Choroid plexus epithelial cell (primary cell): ENCODE data around the gene TLK2.
"Not testable (repeated sequence)": the region's sequence is repeated elsewhere in the genome, so short reads cannot be mapped to it uniquely, and the experiment has no call there.

Experiments
- DNase-seq: peaks from one replicate; pipeline ENCODE4 v3.0.0-alpha.2; 2010; ENCODE audit warnings: low read depth
- H3K4me3 ChIP-seq: 2 replicates; pipeline ENCODE4 v1.5.1; 2011; ENCODE audit warnings: low read depth, mild to moderate bottlenecking, control low read depth, low read length, moderate library complexity
- TF ChIP-seq, protein P1 (sequence below): conservative IDR thresholded peaks from 2 replicates; pipeline ENCODE4 v1.5.1; 2011; ENCODE audit warnings: low read depth, mild to moderate bottlenecking, control low read depth, inconsistent platforms, low read length, moderate library complexity

The TLK2 gene

GRCh38 chr17:62524077-62524476 is 45.5 kb downstream of the TLK2 start:
- not testable (repeated sequence) for DNase-seq, H3K4me3 ChIP-seq

GRCh38 chr17:62525317-62525716 is 46.7 kb downstream of the TLK2 start:
- not testable (repeated sequence) for H3K4me3 ChIP-seq
- peak; percentile 68 for DNase-seq

DNA sequence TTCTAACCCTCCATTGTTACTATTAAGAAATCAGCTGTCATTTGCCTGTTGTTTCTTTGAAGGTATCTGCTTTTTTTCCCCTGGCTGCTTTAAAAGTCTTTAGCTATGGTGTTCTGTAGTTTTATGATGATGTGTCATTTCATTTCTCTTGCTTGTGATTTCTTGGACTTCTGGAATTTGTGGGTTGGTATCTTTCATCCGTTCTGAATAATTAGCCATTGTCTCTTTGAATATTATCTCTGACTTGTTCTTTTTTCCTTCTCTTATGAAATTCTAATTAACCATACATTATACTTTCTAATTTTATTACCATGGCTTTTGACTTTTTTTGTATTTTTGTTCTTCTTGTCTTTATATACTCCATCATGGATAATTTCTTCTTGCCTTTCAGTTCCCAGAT is 52.3 kb downstream of the TLK2 start:
- H3K4me3 ChIP-seq, DNase-seq: not testable (repeated sequence)

DNA sequence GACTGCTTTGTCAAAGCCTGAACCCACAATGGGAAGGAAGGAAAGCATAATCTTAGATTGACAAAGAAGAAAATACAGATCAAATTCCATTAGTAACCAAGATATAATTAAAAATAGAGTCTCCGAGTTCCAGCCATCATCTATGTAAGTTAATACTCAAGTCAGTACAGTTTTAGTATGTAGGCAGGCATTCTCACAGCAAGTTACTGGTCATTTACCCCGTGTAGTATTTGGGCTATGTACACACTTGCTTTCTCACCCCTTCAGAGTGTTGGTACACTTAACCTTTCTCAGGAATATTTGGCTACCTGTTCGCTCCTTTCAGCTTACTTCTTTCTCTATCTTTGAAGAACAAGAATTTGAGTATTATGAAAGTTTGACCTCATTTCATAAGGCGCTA is 57.9 kb downstream of the TLK2 start:
- DNase-seq, H3K4me3 ChIP-seq: not testable (repeated sequence)

DNA sequence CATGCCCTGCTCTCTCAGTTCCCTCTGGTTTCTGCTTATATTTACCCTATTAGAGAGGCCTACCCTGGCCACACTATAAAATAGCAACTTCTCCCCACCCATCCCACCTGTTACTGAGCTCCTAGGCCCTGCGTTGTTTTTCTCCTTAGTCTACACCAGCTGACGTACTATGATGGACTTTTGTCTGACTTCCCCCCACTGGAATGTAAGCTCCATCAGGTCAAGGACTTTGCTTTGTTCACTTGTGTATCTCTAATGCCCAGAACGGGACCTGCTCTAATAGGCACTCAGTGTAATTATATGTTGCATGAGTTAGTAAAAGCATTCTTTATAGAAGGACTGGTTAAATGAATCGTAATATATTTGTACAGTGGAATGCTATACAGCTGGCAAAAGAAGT is 62.4 kb downstream of the TLK2 start:
- not testable (repeated sequence) for DNase-seq, H3K4me3 ChIP-seq

DNA sequence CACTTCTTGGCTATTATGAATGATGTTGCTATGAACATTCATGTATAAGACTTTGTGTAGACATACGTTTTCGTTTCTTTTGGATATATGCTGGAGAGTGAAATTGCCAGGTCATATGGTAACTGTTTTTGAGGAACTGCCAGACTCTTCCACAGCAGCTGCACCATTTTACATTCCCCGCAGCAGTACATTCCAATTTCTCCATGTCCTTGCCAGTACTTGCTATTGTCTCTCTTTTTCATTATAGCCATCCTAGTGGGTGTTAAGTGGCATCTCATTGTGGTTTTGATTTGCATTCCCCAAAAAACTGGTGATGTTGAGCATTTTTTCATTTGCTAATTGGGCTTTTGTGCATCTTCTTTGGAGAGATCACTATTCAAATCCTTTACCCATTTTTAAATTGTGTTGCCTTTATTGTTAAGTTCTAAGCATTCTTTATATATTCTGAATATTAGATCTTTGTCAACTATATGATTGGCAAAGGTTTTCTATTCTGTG is 64.7 kb downstream of the TLK2 start:
- not testable (repeated sequence) for DNase-seq, H3K4me3 ChIP-seq

DNA sequence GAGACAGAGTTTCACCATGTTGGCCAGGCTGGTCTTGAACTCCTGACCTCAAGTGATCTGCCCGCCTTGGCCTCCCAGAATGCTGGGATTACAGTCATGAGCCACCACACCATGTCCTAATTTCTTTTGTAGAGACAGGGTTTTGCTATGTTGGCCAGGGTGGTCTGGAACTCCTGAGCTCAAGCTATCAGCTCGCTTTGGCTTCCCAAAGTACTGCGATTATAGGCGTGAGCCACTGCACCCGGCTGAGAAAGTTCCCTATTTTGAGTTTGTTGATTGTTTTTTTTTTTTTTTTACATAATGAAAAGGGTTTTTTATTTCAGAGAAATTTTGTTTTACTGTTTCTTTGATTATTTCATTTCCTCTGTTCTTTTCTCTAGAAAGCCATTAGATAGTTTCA is 67.4 kb downstream of the TLK2 start:
- not testable (repeated sequence) for H3K4me3 ChIP-seq, DNase-seq

GRCh38 chr17:62552851-62553659 is 74.4 kb downstream of the TLK2 start:
- H3K4me3 ChIP-seq = not testable (repeated sequence)
- TF ChIP-seq, protein P1, sequence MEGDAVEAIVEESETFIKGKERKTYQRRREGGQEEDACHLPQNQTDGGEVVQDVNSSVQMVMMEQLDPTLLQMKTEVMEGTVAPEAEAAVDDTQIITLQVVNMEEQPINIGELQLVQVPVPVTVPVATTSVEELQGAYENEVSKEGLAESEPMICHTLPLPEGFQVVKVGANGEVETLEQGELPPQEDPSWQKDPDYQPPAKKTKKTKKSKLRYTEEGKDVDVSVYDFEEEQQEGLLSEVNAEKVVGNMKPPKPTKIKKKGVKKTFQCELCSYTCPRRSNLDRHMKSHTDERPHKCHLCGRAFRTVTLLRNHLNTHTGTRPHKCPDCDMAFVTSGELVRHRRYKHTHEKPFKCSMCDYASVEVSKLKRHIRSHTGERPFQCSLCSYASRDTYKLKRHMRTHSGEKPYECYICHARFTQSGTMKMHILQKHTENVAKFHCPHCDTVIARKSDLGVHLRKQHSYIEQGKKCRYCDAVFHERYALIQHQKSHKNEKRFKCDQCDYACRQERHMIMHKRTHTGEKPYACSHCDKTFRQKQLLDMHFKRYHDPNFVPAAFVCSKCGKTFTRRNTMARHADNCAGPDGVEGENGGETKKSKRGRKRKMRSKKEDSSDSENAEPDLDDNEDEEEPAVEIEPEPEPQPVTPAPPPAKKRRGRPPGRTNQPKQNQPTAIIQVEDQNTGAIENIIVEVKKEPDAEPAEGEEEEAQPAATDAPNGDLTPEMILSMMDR = peak; percentile 27
- DNase-seq = peak; percentile 70

DNA sequence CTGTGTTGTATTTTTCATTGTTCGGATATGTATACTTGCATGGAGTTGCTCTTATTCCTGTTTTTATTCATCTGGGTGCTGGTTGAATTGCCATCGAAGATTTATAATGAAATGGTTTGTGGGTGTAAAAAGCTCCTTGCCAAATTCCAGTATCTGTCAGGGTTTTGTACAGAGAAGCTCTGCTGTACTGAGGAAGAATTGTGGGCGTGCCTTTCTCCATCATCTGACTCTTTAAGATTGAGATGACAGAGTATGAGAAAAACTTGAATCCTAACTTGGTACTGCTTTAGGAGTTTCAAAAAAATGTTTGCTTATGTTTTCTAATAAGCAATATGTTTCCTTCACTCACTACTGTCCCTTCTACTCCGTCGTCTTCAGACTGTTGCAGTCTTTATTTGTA is 78.9 kb downstream of the TLK2 start:
- peak; percentile 47 for DNase-seq
- H3K4me3 ChIP-seq = not testable (repeated sequence)

GRCh38 chr17:62558941-62559340 is 80.3 kb downstream of the TLK2 start:
- H3K4me3 ChIP-seq = not testable (repeated sequence)
- DNase-seq = peak; percentile 52

- not testable (repeated sequence) for H3K4me3 ChIP-seq, DNase-seq
These were observed 82.3 kb downstream of the TLK2 start for GRCh38 chr17:62560971-62561370.

DNA sequence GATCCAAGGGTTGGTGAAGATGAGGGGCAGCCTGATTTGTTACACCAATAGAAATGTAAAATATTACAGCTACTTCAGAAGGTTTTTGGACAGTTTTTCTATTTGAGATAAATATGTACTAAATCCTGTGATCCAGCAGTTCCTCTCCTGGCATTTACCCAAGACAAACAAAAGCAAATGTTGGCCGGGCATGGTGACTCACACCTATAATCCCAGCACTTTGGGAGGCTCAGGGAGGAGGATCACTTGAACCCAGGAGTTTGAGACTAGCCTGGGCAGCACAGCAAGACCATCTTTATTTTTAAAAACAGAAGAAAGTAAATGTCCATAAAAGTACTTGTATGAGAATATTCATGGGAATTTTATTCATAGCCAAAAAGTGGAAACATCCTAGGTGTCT is 84.0 kb downstream of the TLK2 start:
- peak; percentile 86 for DNase-seq
- TF ChIP-seq, protein P1 = no peak
- no peak overlapping the region for H3K4me3 ChIP-seq

GRCh38 chr17:62565817-62566216 is 87.2 kb downstream of the TLK2 start:
- H3K4me3 ChIP-seq = no peak overlapping the region
- TF ChIP-seq, protein P1 = no peak
- DNase-seq = peak; percentile 52
